GM21515 (cell line): ENCODE data around the gene ARHGDIG.
"Not testable (repeated sequence)": the region's sequence is repeated elsewhere in the genome, so short reads cannot be mapped to it uniquely, and the experiment has no call there.

Experiments used
- ATAC-seq: cut with Tn5 transposase; IDR thresholded peaks from one replicate; pipeline ENCODE4 v1.9.1; 2021; ENCODE audit not compliant: unreplicated experiment

The ARHGDIG gene

DNA sequence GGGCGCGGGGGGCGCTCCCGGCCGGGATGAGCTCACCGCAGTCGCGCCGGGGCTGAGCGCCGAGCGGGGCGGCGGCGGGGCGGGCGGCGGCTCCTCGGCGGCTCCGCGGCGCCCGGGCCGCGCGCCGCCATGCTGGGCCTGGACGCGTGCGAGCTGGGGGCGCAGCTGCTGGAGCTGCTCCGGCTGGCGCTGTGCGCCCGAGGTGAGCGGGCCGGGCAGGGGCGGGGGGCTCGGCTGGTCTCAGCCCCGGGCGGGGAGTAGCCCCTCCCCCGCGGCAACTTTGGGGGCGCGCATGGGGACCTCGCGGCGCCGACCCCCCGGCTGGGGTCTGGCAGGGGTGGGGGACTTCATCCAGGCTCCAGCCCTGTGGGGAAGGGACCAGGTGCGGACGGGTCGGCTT is at the start of gene ARHGDIG:
Gene ARHGDIG (plus strand): TSS at position 40 of the 400 bp plus-strand sequence. CDS start 90 bp downstream, at position 130.
- no peak for ATAC-seq

DNA sequence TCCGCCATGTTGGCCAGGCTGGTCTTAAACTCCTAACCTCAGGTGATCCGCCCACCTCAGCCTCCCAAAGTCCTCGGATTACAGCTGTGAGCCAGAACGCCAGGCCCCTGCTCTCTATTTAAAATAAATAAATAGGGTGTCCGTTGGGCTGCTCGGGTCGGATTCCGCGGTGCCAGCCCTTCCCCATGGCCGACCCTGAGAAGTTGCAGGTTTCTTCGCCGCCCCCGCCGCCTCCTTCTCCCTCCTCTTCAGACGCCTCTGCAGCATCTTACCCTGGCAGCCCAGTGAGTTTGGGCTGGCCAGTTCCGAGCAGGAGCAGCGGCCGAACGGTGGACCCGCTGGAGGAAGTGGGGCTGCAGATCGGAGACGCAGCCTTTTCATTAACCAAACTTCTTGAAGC is 49.4 kb upstream of the ARHGDIG start:
- ATAC-seq: no peak

DNA sequence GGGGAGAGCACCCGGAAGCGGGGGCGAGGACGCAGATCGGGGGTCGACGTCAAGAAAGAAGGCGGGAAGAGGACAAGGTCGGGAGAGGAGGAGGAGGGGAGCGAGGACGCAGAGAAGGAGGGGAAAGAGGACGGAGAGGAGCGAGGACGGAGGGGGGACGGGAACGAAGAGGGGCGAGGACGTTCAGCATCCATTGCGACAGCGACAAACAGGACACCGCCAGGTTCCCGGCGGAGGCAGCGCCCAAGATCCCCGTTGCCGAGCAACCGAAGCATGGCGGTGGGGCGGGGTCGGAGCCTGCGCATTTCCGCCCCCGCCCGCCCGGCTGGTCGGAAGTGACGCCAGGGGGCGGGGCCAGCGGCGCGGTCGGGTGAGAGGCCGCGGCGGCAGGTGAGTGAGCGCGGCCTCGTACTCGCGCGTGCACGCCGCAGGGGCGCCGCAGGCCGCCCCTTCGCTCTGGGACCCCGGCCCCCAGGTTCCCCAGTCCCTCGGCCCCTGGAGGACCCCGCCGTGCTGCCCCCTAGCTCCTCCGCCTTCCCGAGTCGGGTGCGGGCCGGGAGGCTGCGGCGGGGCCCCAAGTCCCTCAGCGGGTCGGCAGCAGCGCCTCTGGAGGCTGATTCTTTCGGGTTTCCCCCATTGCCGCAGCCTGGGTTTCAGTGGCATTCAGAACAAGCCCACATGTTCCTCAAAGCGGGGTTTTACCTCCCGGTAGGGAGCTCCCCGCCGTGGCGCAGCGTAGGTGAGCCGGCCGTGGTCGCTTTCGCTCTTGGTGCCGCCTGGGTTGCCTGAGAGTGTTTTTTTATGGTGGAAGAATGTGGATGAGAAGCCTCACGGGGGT is 45.7 kb upstream of the ARHGDIG start, which contains the start of gene FAM234A:
Gene FAM234A (plus strand): TSS at position 354 of the 838 bp plus-strand sequence. CDS start 19,593 bp downstream, outside the sequence.
- ATAC-seq: peak; percentile 73

DNA sequence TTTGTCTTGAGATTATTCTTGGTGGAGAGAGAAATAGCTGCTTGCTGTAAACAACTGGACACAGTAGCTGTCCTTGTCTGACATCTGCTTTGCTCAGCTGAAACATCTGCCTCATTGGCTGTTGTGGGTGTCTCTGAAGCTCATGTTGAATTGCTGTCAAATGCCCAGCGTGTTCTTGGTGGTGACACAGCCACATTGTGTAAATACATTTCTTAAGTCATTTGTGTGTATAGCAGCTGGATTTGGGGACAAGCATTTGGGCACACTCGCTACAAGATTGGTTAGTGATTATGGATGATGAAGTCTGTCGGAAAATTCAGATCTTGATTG is 40.5 kb upstream of the ARHGDIG start:
- no peak for ATAC-seq

DNA sequence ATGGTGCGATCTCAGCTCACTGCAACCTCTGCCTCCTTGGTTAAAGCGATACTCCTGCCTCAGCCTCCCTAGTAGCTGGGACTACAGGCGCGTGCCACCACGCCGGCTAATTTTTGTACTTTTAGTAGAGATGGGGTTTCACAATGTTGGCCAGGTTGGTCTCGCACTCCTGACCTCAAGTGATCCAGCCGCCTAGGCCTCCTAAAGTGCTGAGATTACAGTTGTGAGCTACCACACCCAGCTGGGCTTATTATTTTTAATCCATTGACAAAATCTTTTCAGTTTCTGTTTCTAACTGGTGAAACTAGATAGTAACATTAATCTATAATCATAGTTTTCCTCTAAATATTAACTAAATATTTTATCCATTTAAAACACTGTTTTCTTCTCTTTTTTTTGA is 39.8 kb upstream of the ARHGDIG start:
- ATAC-seq: no peak

DNA sequence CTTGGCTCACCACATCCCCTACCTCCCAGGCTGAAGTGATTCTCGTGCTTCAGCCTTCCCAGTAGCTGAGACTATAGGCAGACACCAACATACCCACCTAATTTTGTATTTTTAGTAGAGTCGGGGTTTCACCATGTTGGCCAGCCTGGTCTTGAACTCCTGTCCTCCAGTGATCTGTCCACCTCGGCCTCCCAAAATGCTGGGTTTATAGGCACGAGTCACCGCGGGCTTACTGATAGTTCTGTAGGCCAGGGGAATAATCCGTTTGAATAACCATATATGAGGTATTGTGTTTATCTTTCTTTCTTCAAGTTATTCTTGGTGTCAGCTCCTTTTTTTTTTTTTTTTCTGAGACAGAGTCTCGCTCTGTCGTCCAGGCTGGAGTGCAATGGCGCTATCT is 38.1 kb upstream of the ARHGDIG start:
- ATAC-seq: no peak

DNA sequence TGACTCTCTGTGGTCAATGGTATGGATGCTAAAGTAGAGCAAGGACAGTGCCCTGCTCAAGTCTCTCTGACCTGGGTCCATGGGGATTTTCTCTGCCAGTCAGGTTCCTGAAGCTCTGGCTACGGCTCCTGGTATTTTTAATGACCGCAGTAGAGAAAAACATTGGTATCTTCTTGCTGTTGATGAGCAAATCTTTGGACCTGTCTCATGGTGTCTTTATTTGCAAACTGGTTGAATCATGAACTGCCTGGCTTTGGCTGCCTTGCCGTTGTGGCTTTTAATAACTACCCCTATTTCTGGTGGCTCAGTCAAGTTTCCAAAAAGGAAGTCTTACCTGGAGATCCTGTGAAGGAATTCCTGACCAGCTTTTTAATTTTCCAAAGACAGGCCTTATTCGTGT is 37.0 kb upstream of the ARHGDIG start:
- ATAC-seq: no peak

DNA sequence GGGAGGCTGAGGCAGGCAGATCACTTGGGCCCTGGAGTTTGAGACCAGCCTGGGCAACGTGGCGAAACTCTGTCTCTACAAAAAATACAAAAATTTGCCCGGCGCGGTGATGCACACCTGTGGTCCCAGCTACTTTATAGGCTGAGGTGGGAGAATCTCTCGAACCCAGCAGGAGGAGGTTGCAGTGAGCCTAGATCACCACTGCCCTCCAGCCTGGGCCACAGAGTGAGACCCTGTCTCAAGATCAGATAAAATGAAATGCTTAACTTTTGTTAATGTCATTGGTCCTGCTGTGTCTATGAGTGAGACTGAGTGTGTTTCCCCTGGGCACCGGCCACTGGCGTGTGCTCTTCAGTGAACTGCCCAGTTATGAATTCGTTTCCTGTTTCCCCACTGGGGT is 35.3 kb upstream of the ARHGDIG start:
- no peak for ATAC-seq

DNA sequence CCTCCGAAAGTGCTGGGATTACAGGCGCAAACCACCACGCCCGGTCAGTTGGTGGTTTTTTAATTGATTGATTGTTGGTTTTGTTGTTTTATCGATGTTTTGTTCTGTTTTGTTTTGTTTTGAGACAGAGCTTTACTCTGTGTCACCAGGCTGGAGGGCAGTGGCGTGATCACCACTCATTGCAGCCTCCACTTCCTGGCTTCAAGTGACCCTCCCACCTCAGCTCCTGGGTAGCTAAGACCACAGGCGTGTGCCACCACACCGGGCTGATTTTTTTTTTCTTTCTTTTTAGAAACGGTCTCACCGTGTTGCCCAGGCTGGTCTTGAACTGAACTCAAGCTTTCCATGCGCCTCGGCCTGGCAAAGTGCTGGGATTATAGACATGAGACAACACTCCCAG is 33.4 kb upstream of the ARHGDIG start:
- ATAC-seq: no peak

DNA sequence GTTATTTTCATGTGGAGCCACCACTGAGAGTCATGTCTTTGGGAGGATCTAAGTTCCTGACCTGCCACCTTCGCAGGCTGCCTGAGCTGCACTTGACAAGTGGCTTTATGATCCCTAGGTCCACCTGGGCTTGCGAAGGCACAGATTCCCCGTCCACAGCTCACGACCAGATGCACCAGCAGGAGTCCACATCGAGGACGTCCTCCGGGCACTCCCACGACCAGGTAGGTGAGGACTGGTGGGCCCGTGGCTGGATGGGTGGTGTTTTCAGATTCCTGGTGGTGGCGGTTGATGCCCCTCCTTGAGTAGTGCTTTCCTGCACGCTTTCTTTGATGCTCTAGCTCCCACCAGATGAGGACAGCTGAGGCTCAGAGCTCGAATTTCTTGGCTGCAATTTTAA is 31.0 kb upstream of the ARHGDIG start:
- ATAC-seq: no peak

DNA sequence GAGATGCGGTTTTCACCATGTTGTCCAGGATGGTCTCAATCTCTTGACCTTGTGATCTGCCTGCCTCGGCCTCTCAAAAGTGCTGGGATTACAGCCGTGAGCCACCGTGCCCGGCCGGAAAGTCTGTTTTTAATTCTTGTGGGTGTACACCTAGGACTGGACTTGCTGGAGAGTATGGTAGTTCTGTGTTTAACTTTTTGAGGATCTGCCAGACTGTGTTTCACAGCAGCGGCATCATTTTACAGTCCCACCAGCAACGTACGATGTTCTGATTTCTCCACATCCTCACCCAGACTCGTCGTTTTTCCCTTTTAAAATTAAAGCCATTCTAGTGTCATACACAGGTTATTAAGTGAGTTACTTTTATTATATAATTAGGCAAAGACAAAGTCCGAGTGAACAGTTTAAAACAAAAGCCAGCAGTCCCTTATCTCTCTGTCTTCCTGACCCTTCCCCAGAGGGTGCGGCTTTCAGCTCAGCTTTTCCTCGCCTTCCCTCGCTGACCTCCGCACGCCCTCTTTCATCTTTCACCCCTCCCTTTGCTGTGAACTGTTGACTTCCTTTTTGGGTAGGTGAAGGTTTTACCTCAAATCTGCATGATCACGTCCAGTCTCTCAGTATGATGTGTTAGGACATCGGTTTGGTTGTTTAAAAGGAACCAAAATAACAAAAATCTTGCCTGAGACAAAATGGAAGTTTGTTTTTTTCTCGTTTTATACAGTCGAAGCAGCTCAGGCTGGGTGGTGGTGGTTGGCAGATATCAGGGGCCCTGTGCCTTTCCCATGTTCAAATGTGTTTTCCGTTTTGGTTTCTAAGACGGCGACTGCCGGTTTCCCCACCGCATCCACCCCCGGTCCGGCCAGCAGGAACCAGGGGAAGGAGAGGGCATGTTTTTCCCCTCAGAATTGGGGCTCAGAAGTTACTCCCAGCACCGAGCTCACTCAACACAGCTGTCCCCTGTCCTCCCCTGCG is 27.7 kb upstream of the ARHGDIG start:
- no peak for ATAC-seq

DNA sequence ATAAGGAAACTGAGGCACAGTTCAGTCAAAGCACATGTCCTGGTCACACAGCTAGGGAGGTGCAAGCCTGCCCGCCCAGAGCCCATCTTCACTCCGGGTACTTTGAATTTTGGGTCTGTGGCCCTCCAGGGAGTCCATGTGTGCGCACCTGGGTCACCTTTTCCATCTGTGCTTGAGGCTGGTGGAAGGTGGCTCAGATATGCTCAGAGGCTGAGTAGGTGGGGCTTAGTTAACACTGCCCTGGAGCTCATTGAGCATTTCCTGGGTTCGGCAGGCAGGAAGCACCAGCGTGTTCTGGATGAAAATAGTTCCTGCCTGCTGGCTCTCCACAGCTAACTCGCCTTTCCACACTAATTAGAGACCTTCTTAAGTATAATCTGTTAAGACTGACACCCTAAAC is 26.6 kb upstream of the ARHGDIG start:
- no peak for ATAC-seq

DNA sequence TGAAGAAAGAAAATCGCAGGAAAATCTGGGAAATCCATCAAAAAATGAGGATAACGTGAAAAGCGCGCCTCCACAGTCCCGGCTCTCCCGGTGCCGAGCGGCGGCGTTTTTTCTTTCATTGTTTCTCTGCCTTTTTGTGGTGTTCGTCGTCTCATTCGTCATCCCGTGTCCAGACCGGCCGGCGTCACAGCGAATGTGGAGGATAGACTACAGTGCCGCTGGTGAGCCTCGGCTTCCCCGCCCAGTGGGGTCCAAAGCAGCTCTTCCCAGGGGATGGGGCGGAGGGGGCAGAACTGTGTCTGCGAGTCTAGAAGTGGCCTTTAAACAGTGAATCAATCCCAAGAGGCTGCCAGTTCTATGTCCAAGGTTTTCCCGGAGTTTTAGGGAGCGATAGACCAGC is 25.9 kb upstream of the ARHGDIG start:
- ATAC-seq: no peak

DNA sequence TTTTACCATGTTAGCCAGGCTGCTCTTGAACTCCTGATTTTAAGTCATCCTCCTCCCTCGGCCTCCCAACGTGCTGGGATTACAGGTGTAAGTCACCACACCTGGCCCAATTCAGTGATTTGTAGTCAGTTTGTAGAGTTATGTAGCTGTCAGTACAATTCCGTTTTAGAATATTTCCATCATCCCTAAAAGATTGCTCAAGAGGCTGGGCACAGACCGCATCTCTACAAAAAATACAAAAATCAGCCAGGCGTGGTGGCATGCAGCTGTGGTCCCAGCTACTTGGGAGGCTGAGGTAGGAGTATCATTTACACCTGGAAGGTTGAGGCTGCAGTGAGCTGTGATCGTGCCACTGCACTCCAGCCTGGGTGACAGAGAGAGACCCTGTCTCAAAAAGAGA is 25.2 kb upstream of the ARHGDIG start:
- no peak for ATAC-seq

DNA sequence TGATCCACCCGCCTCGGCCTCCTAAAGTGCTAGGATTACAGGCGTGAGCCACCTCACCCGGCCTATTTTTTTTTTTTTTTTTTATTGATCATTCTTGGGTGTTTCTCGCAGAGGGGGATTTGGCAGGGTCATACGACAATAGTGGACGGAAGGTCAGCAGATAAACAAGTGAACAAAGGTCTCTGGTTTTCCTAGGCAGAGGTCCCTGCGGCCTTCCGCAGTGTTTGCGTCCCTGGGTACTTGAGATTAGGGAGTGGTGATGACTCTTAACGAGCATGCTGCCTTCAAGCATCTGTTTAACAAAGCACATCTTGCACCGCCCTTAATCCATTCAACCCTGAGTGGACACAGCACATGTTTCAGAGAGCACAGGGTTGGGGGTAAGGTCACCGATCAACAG is 22.3 kb upstream of the ARHGDIG start:
- ATAC-seq: not testable (repeated sequence)

DNA sequence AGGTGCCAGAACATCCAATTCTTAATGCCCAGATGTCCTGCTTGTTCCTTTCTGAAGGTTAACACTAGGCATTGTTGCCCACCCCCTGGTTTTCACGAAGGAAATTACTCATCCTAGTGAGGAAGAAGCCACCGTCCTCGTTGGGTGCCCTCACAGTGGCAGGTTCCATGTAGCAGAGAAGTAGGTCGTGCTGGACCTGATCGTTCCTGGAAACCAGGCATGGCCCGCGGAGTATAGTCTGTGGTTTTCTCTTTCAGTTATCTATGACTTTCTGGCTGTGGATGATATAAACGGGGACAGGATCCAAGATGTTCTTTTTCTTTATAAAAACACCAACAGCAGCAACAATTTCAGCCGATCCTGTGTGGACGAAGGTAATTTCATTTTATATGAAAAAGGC is 21.2 kb upstream of the ARHGDIG start:
- ATAC-seq: no peak

DNA sequence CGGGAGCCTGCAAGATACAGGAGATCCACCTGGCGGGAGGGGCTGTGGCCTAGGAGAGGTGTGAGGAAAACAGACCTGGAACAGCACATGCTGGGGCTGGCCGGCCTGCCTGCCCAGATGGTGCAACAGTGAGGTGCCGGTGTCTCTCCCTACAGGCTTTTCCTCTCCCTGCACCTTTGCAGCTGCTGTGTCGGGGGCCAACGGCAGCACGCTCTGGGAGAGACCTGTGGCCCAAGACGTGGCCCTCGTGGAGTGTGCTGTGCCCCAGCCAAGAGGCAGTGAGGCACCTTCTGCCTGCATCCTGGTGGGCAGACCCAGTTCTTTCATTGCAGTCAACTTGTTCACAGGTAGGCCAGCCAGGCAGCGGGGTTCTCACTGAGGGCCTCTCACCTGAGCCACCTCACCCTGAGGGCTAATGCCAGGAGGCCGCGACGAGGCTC is 20.6 kb upstream of the ARHGDIG start:
- ATAC-seq: no peak

DNA sequence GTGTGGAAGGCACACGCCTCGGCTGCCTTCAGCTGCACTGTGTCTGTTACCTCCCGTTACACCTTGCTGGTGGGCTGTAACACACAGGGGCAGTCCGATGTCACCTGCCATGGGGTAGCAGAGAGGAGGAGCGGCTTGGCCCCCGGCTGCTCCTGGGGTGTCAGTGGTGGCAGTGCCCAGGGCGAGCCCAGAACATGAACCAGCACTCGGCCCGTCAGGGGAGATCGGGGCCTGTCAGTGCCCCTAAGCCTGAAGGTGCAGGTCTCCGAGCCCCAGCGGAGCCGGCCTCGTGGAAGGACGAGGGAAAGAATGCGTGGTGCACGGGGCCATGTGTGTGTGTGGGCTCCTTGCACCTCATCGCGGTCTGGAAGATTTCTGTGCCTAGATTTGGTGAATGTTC is 20.1 kb upstream of the ARHGDIG start:
- ATAC-seq: no peak

DNA sequence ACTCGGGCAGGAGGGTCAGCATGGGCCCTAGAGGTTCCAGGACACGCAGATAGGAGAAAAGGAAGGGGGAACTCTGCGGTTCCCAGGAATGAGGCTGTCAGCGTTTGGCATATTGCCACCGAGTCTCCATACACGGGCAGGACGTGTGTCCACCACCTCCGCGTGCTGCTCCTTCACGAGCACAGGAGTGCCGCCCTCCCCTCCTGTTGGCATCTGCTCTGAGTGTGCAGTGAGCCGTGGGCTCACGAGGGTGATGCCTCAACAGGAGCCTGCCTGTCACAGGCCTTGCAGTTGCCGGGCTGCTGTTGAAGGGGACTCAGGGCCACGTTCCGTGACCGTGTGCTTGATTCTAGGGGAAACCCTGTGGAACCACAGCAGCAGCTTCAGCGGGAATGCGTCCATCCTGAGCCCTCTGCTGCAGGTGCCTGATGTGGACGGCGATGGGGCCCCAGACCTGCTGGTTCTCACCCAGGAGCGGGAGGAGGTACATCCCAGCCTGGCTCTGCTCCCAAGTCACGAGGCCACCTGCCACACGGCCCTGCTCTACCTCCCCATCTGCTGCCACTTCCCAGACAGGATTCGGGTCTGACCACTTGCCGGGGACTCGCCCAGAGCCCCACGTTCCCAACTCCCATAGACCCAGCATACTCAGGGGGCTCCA is 19.2 kb upstream of the ARHGDIG start:
- ATAC-seq: no peak

DNA sequence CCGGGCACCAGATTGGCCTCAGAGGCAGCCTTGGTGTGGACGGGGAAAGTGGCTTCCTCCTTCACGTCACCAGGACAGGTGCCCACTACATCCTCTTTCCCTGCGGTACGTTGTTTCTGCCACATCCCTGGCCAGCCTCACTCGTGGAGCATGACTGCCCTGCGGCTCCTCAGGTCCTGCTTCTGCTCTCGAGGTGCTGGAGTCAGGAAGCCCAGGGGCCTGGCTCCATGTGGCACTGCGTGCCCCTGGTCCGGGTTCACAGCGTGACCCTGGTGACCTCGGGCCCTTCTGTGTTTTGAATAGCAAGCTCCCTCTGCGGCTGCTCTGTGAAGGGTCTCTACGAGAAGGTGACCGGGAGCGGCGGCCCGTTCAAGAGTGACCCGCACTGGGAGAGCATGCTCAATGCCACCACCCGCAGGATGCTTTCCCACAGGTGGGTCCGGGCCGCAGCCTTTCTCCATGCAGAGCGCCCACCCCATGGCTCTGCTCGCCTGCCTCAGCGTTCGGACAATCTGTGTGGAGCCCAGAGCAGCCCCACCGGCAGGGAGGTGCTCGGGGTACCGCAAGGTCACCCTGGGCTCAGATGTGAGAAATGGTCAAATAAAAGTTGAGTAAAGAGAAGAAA is 18.2 kb upstream of the ARHGDIG start:
- ATAC-seq: no peak
